Upper lobe of left lung (tissue), 6 donors: ENCODE results near the gene ST8SIA2. TPM values are rescaled to one million over a fixed set of nuclear protein-coding genes. Genes with fewer than 3 reads are reported as not detected.
"Not testable (repeated sequence)": the region's sequence is repeated elsewhere in the genome, so short reads cannot be mapped to it uniquely, and the experiment has no call there.

Experiments used
- ATAC-seq, 2 donors: fragments of 200-7000 bp; cut with Tn5 transposase; one replicate each; pipeline ENCODE4 v1.9.1; 2022; ENCODE audit warnings: mild to moderate bottlenecking in 2 of 2, moderate library complexity in 2 of 2; ENCODE audit not compliant: low FRiP score in 2 of 2
- DNase-seq, 2 donors: peaks; one replicate each; pipeline ENCODE4 v3.0.0-alpha.2; 2019 to 2020
- H3K27ac ChIP-seq, 4 donors: fragments of 200-600 bp; sonication (generic); one replicate each; pipeline ENCODE4 v1.5.1; 2016 to 2019
- H3K27me3 ChIP-seq, 4 donors: fragments of 200-600 bp; sonication (generic); one replicate each; pipeline ENCODE4 v1.5.1; 2017 to 2019
- H3K36me3 ChIP-seq, 4 donors: fragments of 200-600 bp; sonication (generic); one replicate each; pipeline ENCODE4 v1.5.1; 2016 to 2019
- H3K4me1 ChIP-seq, 4 donors: fragments of 200-600 bp; sonication (generic); one replicate each; pipeline ENCODE4 v1.5.1; 2018 to 2019
- H3K4me3 ChIP-seq, 4 donors: fragments of 200-600 bp; sonication (generic); one replicate each; pipeline ENCODE4 v1.5.1; 2017 to 2019; ENCODE audit warnings: mild to moderate bottlenecking in 2 of 4, moderate library complexity in 1 of 4
- H3K9me3 ChIP-seq, 4 donors: fragments of 200-600 bp; sonication (generic); one replicate each; pipeline ENCODE4 v1.5.1; 2018 to 2019
- CTCF ChIP-seq, 6 experiments: fragments of 450-650 bp in 4 of 6; fragments of 200-600 bp in 2 of 6; sonication (generic) in 2 of 6; IDR thresholded peaks; one replicate each; pipeline ENCODE4 v1.5.1; 2016 to 2019; ENCODE audit warnings: antibody characterized with exemption in 6 of 6
- EP300 ChIP-seq, 4 donors: sonication (generic); formaldehyde crosslinking; IDR thresholded peaks; one replicate each; pipeline ENCODE4 v1.5.1; 2017; ENCODE audit warnings: antibody characterized with exemption in 4 of 4, control low read depth in 2 of 4
- POLR2A ChIP-seq, 4 donors: fragments of 450-650 bp; IDR thresholded peaks; one replicate each; pipeline ENCODE4 v1.5.1; 2016 to 2017; ENCODE audit warnings: antibody characterized with exemption in 4 of 4, mild to moderate bottlenecking in 2 of 4
- POLR2AphosphoS5 ChIP-seq, 2 donors: sonication (generic); formaldehyde crosslinking; IDR thresholded peaks; one replicate each; pipeline ENCODE4 v1.5.1; 2017; ENCODE audit warnings: antibody characterized with exemption in 2 of 2
- WGBS, 2 donors: methylation state at CpG; one replicate each; pipeline ENCODE4 v1.1.5; 2017 to 2018; 5-methylcytosine and 5-hydroxymethylcytosine counted together
- total RNA-seq, 6 donors: library from RNA; depleted of rRNA in 4 of 6; stranded (reverse); fragments of >200 nt in 4 of 6; gene quantifications; one replicate each; pipeline versions ENCODE4 v1.1.0 to v1.2.1, GENCODE V29; 2016 to 2021
- donor health status: DM: no; HTN: no; CAD: no; lungs with moderate emphysema.
- donor health status: DM: no; HTN: yes; CAD: no; lungs with severe emphysema.

ST8SIA2 gene
- total RNA-seq, 6 donors from 2014 or later: 0.03 TPM; not detected in 5

- Histone ChIP-seq H3K9me3 (no peaks in the 10 kb centered on the region), H3K27ac (no peak overlapping the region), H3K4me1 (no peaks in the 10 kb centered on the region), H3K27me3 (no peaks in the 10 kb centered on the region), H3K4me3 (no peak overlapping the region), H3K36me3 (no peaks in the 10 kb centered on the region)
- no peak for TF ChIP-seq CTCF (IDR thresholded peaks at IDR 0.05)
- no peak for TF ChIP-seq EP300 (IDR thresholded peaks at IDR 0.05)
- TF ChIP-seq POLR2AphosphoS5 (IDR thresholded peaks at IDR 0.05): no peak
- TF ChIP-seq POLR2A (IDR thresholded peaks at IDR 0.05): no peak
- ATAC-seq: no peak
- DNase-seq: peak in 1 of 2 donors; percentile 52
- WGBS, 2 donors: 82 to 87% methylated on average over 11 of the region's 11 CpGs
Observed at GRCh38 chr15:92467245-92467644, 73.6 kb downstream of the ST8SIA2 start.

GRCh38 chr15:92468991-92469390, 75.3 kb downstream of the ST8SIA2 start:
- Histone ChIP-seq H3K36me3 (no peaks in the 10 kb centered on the region), H3K27ac (no peak overlapping the region), H3K4me3 (no peak overlapping the region), H3K4me1 (no peaks in the 10 kb centered on the region), H3K27me3 (no peaks in the 10 kb centered on the region), H3K9me3 (no peaks in the 10 kb centered on the region)
- TF ChIP-seq POLR2AphosphoS5 (IDR thresholded peaks at IDR 0.05): no peak
- TF ChIP-seq POLR2A (IDR thresholded peaks at IDR 0.05): no peak
- DNase-seq: no peak
- WGBS, 2 donors: 66 to 67% methylated on average over 1 to 3 of the region's 3 CpGs
- no peak for ATAC-seq

- Histone ChIP-seq H3K9me3 (no peaks in the 10 kb centered on the region), H3K27me3 (no peaks in the 10 kb centered on the region), H3K4me3 (no peak overlapping the region), H3K4me1 (no peaks in the 10 kb centered on the region), H3K27ac (no peak overlapping the region), H3K36me3 (no peaks in the 10 kb centered on the region)
- TF ChIP-seq POLR2AphosphoS5 (IDR thresholded peaks at IDR 0.05) (no peak), POLR2A (IDR thresholded peaks at IDR 0.05) (no peak), CTCF (IDR thresholded peaks at IDR 0.05) (no peak), EP300 (IDR thresholded peaks at IDR 0.05) (no peak)
- DNase-seq: no peak
- ATAC-seq: no peak
Observed at GRCh38 chr15:92471288-92471687, 77.6 kb downstream of the ST8SIA2 start.

- Histone ChIP-seq H3K27ac (no peak overlapping the region), H3K9me3 (no peaks in the 10 kb centered on the region), H3K27me3 (no peaks in the 10 kb centered on the region), H3K4me1 (no peaks in the 10 kb centered on the region), H3K36me3 (no peaks in the 10 kb centered on the region), H3K4me3 (no peak overlapping the region)
- ATAC-seq (no peak), DNase-seq (peak in 1 of 2 donors; percentile 34)
- TF ChIP-seq CTCF (IDR thresholded peaks at IDR 0.05) (no peak), POLR2A (IDR thresholded peaks at IDR 0.05) (no peak), POLR2AphosphoS5 (IDR thresholded peaks at IDR 0.05) (no peak), EP300 (IDR thresholded peaks at IDR 0.05) (no peak)
- 80 to 81% methylated on average over 7 to 12 of the region's 12 CpGs for WGBS, 2 donors
Observed at GRCh38 chr15:92473756-92474155, 80.1 kb downstream of the ST8SIA2 start.

- not testable (repeated sequence) for DNase-seq, ATAC-seq, H3K27ac ChIP-seq, H3K4me3 ChIP-seq, H3K9me3 ChIP-seq, H3K36me3 ChIP-seq, H3K4me1 ChIP-seq, H3K27me3 ChIP-seq
- 75 to 89% methylated on average over 2 of the region's 2 CpGs for WGBS, 2 donors
Observed at GRCh38 chr15:92479730-92480129, 86.0 kb downstream of the ST8SIA2 start.

GRCh38 chr15:92480361-92480760, 86.7 kb downstream of the ST8SIA2 start:
- Histone ChIP-seq H3K9me3 (no peaks in the 10 kb centered on the region), H3K27me3 (no peaks in the 10 kb centered on the region), H3K36me3 (no peaks in the 10 kb centered on the region), H3K4me3 (no peak overlapping the region), H3K4me1 (no peaks in the 10 kb centered on the region), H3K27ac (no peak overlapping the region)
- ATAC-seq (no peak), DNase-seq (no peak)
- TF ChIP-seq POLR2A (IDR thresholded peaks at IDR 0.05) (no peak), CTCF (IDR thresholded peaks at IDR 0.05) (no peak), POLR2AphosphoS5 (IDR thresholded peaks at IDR 0.05) (no peak), EP300 (IDR thresholded peaks at IDR 0.05) (no peak)
- 87 to 88% methylated on average over 4 of the region's 4 CpGs for WGBS, 2 donors
